Stimulated activated CD4-positive, alpha-beta T cell treated with anti-CD3 and anti-CD28 coated beads, Interleukin-12 subunit alpha, Interleukin-12 subunit beta, amount 100 ng/mL, for 48 hours (primary cell): ENCODE measurements around the gene ZMYND8.

Experiments used
- DNase-seq, 3 donors: peaks; one replicate each; pipeline ENCODE4 v3.0.0-alpha.2; 2020; ENCODE audit warnings: low read depth in 2 of 3, low spot score in 1 of 3

The ZMYND8 gene

DNA sequence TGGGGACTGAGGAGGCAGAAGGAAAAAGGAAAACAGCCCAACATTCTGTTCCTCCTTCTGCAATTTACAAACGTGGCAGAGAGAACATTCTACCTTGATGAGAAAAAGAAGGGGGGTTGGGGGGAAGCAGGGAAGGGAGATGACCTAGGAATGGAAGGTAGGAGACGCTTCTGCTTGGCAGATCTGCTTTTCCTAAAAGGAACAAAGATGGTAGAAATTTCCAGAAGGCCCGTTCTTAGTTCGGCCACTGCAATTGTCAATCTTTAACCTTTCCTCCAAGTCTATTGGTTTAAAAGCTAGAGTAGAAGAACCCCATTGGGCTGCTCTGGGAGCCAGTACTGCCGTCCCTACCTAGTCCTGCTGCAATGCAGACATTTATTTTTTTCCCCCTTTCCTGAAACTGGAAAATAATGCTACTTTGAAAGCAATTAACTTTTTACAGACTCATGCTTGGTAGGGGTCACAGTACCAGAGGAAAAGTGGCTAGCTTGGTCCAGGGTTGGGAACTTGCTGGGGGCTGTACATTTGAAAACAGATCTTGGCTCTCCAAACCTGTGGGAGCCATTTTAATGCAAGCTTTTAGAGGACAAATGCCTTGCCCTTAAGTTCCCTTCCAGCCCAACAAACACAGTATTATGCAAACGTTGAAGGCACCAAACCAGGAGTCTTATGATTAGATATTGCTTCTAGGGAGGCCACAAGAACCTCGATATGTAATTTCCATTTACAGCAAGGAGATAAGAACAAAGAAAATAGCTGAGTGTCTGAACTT is 2.6 kb downstream of the ZMYND8 start:
- no peak for DNase-seq

DNA sequence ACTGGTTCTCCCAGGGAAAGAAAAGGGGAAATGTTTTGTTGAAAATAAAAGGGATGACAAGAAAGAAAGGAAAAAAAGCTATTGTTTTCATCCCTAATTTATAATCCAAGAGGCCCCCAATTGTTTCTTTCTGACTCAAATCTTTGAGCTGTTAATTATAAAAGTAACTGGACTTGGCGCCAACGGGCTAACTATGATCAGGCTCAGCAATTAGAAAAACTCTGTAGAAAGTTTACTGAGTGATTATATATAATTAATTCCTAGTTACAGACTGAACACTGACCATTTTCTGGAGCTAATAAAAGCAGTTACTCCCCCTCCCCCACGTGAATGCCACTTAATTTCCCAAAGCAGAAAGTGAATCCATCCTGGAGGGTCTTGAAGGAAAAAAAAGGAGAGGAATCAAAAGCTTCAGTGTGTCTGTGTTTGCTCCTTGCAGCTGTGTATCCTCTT is 3.2 kb downstream of the ZMYND8 start:
- DNase-seq = no peak

DNA sequence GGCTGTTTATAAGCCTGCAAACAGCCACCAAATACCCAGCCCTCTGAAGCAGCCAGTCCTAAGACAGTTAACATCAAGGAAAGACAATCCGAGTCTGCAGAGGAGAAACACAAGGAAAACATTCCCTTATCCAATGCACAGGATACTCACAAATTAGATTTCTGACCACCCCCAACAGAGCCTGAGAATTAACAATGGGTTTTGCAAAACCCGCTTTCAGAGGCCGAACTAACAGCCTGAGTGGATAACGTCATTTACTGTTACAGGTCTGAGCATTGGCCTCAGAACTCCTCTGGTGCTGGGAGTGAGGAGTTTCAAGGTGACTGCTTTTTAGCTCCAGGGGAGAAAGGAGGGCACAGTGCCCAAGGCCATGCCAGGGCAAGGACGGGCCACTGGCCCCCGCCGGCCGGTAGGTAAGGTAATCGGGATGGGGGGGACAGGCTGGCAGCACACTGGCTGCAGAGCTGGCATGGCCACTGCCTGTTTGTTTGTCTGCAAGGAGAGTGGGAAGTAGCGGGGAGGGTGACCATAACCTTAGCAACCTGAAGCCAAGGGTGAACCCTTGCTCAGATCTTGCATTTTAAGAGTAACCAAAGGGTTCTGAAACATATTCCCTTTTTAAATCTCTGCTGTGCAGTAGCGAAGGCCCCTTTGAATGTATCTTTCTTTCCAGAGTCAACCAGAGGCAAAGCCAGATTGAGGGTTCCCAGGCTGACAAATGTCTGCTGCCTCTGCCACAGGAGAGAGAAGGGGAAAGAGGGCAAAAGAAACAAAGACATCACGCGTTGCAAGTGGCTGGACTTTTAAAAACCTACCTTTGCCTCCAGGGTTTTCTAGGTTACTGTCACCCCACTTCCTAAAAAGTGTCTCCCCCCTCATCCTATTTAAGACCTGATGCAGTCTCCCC is 3.9 kb downstream of the ZMYND8 start:
- DNase-seq = no peak

DNA sequence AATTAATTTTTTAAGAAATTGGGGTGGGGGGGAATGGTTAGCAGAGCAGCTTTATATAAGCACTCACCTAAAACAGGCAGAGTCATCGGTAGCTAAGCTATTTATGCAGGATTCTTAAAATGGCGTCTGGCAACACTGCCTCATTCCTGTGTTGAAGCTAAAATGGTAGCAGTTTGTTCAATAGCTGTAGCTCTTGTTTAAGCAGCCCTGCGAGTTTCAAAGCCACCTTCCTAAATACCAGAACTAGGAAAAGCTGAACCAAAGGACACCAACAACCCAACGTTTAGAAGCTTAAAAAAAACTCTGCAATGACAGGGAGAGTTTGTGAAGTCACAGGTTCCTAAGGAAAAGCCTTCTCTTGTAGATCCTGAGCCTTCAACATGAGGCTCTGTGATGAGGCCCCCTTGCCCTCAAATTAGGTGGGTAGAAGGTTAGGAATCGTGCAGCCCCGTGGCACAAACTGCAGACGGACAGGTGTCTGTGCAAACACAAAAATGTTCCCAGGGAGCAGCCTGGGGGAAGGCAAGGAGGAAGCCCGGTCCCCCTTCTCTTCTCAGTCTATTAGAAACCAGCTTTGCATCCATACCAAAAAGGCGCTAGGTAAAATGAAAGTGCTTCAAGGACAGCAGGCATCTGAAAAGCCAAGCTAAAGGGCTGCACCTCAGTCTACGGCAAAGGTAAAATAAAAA is 4.7 kb downstream of the ZMYND8 start:
- DNase-seq = no peak

DNA sequence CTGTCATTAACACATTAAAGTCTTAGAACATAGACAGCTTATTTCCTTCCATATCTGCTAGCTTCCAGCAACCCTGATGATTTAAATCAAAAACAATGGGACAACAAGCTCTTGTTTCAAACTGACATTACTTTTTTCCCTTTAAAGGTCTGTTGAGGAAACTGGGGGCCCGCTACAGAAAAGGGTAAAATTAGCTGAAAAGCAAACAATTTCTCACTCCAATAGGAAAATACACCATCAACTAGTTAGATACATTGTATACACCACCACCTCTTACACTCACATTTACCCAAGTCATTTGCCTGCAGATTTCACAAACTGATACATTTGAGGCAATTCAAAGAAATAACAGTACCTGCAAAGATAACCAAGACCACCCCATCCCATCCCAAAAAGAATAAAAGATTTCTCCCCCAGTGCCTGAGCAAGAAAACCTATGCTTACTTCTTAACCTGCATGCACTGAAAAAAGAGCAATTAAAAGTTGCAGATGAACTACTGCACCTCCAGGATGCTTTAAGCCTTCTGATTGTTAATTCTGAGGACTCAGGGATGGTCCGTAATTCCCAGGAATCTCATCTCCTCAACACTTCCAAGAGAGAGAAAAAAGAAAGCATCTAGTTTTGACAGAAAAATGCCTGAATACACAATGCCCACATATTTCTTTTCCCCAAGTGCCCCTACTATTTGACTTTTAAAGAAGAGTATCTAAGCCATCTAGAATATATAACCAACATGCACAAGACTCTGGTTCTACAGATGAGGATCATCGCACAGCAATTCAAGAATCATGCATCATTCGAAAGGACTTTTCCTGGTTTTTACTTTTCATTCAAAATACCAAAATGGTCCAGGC is 5.6 kb downstream of the ZMYND8 start:
- no peak for DNase-seq

DNA sequence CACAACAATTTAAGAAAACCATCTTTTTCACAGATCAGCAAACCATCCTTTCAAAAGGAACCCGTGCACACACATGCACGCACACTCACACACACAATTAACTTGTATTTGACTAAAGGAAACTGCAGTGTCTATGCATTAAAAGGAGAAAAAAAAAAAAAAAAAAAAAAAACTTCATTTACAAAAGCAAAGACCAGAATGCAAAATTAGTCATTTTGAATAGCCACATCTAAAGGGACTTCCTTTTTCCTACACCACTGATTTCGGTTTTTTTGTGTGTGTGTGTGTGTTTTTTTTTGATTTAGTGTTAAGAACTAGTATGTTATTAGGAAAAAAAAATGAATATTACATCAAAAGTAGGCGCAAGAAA is 6.3 kb downstream of the ZMYND8 start:
- no peak for DNase-seq

DNA sequence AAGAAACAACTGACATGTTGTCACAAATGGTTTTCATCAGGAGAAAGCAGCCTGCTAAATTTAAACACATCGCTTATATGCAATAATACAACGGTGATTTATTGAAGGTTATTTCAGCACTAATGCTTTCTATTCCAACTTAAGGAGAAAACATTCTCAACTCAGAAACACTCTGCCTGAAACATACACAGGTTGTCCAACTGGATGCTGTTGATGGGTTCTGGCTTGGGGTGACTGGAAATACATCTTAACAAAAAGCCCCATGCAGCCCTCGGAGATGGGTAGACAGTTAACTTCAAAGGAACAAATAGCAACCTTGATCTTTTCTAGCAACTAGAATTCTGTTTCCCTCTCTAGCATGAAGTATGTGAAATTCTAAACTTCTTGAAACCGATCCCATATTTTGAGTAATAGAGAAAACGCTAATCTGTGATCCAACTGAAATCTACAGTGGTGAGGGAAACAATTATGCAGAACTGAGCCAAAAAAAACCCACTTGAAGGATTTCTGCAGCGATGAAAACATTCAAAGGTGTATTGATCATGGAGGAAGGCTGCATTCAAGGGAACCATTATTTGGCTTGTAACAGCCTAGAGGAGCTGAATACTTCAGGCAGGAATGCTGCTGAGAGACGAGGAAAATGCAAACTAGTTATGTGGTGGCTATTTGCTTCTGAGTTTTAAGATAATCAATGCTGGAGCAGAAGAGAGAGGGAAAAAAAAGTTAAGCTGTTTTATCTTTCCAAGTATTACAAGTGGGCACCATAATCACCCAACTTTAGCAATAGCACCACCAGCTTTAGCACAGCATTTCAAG is 6.9 kb downstream of the ZMYND8 start:
- DNase-seq = no peak

DNA sequence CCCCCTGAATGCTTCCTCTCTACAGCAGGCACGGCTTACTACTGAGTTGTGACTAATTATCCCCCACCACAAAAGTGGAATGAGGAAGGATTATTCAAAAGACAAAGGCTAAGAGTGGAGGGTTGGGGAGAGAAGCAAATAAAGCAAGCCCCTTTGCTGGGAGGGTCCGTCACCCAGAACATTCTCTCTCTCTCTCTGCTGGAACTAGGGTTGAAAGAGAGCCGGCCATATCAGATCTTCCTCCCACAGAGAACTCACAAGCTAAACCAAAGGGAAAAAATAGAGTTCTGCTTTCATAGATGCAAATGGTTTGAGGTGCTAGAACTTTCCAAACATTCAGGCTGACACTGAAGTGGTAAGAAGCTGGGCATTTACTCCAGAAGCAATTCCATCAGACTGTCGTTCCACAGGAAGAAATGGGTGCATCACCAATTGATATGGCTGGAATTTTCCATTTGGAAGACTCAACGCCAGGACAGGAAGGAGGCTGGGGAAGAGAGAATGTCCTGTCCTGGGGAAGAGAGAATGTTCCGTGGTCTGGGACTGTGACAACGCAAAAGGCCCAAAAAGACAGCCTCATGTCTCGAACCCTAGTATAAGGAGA is 7.9 kb downstream of the ZMYND8 start:
- no peak for DNase-seq

DNA sequence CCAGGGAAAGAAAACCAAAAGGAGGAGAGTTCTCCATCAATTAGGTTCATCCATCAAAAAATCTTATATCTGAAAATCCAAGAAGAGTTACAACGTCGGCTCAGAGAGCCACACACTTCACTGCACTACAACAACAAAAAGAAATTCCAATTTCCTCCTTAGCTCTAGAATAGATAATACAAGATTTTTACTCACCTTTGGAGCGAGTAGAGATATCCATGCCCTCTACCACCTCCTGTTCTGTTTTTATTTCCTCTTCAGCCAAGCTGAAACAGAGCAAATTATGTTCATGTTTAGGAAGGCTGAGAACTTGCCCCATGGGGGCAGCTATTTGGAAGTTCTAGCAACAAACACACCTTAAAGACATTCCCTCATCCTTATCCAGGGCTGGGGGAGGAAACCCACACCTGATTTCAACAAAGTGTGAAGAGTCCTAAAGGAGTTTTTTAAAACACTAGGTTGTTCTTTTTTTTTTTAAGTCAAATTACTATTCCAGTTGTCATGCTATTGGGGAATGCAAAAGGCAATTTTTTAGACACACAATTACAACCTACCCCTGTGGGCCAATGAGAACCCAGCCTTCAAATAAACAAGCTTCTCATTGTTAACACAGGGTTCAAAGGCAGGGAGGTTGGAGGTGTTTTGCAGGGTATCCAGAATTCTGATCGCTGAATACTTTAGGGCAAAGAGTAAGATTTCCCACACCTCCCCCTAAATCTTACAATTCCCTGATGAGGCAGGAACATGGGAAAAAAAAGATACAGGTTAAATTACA is 8.7 kb downstream of the ZMYND8 start:
- no peak for DNase-seq

DNA sequence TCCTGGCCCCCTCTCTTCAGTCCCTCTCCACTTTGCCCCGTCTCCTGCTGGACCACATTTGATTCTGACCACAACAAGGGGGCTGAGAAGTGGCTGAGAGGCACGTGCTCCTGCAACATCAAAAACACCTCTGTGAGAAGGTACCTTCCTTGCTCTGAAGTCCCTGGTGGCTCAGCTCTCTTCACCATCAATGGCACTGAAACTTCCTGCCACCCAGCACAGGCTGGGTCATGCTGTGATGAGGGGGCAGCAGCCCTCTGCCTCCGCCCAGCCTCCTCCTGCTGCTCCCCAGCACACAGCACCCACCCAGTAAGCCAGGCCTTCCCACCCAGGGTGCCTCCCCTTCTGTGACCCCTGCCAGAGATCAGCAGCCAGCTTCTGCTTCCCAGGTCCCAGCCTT is 10.3 kb downstream of the ZMYND8 start:
- DNase-seq = no peak

DNA sequence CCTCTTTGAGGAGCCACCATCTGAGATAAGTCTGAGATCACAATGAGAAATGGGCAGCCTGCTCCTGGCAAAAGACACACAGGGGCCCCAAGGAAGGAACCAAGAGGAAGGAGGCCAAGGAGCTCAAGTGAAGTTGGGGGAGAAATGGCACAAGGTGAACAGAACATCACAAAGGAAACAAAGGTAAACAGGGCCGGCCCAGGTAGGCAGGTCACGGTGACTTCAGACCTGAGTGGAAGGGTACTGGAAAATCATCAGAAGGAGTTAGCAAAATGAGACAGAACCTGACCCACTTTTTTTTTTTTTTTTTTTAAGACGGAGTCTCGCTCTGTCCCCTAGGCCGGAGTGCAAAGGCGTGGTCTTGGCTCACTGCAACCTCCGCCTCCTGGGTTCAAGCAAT is 11.3 kb downstream of the ZMYND8 start:
- no peak for DNase-seq

DNA sequence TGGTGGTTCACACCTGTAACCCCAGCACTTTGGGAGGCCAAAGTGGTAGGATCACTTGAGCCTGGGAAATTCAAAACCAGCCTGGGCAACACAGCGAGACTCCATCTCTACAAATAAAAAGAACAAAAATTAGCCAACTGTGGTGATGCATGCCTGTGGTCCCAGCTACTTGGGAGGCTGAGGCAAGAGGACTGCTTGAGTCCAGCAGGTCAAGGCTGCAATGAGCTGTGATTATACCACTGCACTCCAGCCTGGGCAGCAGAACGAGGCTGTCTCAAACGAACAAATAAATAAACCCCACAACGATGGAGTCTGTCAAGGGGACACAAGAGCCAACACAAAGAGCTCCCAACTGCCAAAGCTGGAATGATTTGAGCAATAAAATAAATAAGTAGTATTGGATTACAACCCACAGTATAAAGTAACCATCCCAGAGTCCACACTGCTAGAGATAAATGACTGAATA is 13.5 kb downstream of the ZMYND8 start:
- no peak for DNase-seq

DNA sequence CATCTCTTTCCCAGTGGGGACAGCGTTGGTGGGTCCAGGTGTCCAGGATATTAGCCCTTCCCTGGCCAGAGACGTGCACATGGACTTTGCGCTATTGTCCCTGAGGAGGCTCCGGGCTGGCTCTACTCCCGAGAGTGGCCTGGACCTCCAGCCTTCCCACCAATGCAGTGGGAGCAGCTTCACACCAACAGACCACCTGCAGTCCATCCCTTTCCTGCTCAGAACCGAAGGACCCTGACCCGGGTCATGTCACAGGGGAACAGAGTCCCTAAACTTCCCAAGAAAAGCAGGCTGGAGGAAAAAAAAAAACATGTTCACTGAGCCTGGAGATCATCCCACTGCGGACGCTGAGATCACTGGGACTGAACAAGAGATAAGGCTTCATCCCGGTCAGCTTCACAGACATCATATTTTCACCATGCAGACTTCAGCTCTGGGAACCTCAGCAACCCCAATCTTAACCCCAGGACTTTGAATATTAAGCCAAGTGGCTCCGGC is 18.3 kb downstream of the ZMYND8 start:
- no peak for DNase-seq

DNA sequence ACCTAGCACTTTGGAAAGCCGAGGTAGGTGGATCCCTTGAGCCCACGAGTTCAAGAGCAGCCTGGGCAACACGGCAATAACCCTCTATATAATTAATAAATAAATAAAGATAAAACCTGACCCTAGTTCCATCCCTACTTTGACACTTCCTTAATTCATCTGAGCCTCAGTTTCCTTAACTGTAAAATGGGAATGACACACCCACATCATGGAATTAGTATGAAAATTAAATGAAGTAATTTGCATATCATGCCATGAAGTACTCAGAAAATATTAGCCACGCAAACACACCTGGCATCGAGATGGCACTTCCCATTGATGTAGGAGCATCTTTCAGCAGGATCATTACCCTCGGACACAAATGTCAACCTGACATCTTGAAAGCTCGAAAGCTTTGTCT is 19.1 kb downstream of the ZMYND8 start:
- DNase-seq = no peak

DNA sequence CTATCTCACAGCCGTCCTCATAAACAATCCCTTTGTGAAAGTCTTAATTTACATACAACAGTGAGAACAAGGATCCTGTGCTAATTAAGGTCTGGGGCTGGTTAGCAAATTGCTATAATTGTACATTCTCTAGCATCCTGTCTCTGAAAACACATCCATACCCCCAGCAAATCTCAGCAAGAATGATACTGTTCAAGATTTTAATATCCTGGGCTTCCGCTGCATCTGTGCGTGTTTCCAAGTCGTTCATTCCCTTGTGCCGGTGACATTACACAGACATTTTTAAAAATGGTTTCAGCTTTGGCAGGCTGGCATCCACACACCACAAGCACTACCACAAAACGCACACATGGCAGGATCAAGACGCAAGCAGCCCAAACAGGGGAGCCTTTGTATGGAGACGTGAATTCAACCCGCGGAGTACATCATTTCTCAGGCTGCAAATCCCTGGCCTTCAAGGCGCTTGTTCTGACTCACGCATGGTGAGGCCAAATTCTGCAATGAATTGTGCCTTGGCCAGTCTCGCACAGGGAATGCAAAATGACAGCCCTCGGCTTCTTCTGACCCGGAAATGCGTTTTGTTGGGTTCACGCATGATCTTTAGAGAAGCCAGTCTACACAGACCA is 20.3 kb downstream of the ZMYND8 start:
- no peak for DNase-seq

DNA sequence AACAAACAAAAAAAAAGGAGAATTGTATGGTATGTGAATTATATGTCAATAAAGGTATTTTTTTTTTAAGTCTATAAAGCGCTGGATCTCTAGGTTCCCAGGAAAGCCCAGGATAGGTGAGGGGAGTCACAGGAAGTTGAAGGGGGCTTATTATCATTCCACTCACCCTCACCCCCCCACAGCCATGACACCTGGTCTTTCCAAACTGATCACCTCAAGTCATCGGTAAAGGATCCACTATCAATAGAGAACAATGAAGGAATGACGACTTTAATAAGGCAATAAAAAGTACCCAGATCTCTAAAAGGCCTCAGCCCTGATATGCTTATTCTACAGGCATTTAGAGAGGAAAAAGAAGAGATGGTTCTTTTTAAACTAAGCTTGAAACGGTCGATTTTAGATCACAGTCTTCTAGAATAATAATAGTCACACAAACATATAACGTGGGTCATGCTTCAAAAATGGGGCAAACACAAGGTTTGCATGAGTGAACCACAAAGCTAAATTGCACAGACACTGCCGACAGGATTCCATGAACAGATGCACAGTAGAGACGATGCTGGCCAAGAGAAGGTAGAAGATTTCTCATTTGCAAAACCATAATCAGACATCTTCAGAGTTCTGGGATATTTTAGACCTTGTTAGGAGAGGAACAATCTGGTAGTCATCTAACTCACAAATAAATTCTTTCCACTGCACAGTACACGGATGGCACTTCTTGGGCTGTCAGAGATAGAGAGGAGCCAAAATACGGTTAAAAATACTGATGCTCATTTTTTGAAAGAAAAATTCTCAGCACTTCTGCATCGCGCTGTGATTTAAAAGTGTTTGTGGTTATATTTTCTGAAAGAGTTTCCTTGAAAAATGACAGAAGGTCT is 21.0 kb downstream of the ZMYND8 start:
- DNase-seq = no peak

DNA sequence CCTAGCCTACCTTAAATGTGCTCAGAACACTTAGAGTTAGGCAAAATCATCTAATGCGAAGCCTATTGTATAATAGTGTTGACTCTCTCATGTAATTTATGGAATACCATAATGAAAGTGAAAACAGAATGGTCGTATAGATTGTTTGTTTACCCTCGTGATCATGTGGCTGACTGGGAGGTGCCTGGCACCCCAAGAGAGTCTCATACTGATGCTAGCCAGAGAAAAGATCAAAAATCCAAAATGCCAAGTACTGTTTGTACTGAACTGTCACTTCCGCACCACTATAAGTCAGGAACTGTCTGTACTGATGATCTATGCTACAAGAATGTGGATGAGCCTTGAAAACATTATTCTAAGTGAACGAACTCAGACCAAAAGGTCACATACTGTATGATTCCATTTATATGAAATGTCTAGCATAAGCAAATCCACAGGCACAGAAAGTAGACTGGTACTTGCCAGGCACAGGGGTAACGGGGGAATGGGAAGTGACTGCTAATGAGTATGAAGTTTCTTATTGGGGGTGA is 22.4 kb downstream of the ZMYND8 start:
- DNase-seq = no peak
